UCSD-AML1 (cell line): Measurements from ENCODE around the gene USP5.
"Not testable (repeated sequence)": the region's sequence is repeated elsewhere in the genome, so short reads cannot be mapped to it uniquely, and the experiment has no call there.

Experiments
- DNase-seq: peaks from one replicate; lab custom pipeline; 2025; ENCODE audit not compliant: unreplicated experiment; lab: John Stamatoyannopoulos, UW

USP5 gene

DNA sequence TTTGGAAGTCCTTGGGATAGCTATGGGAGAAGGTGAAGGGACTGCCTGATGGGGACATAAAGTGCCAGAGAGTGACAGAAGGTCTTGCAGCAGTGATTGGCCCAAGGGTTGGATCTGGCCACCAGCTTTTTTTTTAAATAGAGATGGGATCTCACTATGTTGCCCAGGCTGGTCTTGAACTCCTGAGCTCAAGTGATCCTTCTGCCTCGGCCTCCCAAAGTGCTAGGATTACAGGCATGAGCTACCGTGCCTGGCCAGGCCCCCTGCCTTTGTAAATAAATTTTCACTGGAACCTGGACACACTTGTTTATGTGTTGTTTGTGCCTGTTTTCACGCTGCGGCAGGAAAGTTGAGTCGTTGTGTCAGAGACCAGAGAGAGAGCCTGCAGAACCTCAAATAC, 13.4 kb downstream of the USP5 start:
- DNase-seq: not testable (repeated sequence)

DNA sequence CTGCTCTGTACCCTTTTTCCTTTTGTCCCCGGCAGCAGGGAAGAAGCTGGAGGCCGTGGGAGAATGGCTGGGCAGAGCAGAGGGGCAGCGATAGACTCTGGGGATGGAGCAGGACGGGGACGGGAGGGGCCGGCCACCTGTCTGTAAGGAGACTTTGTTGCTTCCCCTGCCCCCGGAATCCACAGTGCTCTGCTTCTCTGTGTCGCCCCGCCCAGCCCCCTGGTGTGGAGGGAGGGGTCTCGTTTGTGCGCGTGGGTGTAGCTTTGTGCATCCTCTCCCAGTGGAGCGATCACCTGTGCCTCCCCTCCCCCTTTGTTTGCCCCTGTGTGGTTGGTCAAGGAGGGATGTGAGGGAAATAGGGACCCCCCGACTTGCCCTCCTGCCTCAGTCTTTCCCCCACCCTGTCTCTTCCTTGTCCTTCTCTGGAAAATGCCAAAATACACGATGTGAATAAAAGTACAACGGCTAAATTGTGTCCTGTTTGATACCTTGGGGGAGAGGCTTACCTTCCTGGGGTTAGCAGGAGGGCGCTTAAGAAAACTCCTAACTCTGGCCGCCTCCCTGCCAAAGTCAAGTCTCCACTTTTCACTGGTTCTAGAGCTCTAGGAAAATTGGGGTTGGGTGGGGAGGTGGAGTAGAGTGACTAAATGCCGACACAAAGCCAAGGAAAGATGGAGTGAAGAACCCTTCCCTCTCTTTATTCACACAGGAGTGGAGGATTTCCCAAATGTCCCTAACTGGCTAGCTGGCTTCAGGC, 14.4 kb downstream of the USP5 start:
- no peak for DNase-seq

DNA sequence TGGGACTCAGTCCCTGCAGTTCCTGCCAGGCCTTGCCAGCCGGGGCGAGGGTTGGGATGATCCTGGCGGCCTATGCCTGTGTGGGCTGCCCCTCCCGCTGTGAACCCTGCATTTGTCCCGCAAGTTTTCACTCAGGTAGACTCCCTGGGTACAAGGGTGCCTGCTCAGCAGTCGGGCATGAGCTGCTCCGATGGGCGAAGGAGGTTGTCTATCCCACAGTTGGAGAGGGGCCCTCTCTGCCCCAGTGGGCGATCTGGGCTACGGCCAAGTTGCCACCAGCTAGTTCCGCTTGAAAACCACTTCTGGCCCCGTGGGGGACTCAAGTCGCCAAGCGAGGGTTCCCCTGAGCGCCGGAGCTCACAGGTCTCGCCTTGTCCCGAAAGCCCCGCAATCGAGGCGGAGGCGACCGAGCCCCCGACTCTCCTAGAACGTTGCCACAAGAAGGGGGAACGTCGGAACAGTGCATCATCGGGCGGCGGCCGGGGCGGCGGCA, 15.0 kb downstream of the USP5 start:
- DNase-seq: no peak

DNA sequence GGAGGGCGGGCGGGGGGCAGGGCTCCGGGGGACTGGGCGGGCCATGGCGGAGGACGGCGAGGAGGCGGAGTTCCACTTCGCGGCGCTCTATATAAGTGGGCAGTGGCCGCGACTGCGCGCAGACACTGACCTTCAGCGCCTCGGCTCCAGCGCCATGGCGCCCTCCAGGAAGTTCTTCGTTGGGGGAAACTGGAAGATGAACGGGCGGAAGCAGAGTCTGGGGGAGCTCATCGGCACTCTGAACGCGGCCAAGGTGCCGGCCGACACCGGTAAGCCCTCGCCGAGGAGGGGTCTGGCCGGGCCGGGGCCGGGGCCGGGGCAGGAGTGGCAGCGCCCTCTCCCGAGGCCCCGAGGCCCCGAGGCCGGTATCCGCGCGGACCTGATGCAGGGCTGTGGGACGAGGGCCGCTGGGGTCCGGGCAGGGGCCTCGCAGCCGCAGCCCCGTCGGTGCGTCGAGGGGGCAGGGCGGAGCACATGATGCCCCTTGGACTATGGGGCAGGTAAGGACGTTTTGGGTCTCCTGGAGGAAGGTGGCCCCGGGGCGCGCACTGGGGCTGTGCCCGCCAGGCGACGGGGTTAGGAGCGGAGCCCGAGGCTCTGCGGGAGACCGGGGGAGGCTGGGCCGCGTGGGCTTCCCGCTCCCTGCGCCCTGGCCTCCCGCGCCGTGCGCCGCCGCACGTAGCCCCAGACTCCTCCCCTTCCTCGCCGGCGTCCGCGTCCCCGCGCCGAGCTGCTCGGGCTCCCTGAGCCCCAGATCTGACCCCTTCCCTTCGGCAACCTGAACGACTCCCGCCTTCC, 15.7 kb downstream of the USP5 start, which contains the start of gene TPI1:
TSS of gene TPI1 (plus strand) at position 119 of the 798 bp plus-strand sequence. CDS start at position 155, 36 bp downstream.
- DNase-seq: peak; percentile 85

DNA sequence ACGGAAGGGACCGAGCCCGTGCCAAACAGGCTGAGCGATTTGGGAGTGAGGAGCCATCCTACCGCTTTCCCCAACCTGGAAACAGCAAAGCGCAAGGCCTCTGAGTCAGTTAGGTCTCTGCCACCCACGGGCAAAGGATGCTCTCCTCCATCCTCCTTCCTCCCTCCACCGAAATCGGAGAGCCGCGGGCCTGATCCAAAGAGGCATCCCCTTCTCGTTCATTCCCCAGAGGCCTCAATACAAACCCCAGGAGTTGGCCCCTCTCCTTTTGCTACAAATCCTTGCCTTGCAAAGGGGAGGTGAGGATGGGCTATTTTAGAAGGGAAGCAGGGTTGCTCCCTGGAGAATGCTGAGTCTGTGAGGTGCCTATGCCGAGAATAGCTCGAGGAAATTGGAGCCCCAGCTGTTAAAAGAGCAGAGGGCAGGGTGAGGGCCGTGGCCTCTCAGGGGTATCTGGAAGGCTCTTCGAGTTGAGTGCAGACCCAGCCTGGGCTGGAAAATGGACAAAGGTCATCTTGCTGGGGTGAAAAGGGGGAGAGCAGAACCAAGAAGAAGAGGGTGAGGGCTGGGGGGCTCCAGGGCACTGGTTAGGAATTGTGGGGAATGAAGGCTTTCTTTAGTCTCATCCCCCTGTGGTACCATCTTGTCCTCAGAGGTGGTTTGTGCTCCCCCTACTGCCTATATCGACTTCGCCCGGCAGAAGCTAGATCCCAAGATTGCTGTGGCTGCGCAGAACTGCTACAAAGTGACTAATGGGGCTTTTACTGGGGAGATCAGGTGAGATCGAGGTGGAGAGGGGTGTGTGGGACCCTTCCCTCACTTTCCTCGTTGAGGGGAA, 16.5 kb downstream of the USP5 start:
- DNase-seq: peak; percentile 35

DNA sequence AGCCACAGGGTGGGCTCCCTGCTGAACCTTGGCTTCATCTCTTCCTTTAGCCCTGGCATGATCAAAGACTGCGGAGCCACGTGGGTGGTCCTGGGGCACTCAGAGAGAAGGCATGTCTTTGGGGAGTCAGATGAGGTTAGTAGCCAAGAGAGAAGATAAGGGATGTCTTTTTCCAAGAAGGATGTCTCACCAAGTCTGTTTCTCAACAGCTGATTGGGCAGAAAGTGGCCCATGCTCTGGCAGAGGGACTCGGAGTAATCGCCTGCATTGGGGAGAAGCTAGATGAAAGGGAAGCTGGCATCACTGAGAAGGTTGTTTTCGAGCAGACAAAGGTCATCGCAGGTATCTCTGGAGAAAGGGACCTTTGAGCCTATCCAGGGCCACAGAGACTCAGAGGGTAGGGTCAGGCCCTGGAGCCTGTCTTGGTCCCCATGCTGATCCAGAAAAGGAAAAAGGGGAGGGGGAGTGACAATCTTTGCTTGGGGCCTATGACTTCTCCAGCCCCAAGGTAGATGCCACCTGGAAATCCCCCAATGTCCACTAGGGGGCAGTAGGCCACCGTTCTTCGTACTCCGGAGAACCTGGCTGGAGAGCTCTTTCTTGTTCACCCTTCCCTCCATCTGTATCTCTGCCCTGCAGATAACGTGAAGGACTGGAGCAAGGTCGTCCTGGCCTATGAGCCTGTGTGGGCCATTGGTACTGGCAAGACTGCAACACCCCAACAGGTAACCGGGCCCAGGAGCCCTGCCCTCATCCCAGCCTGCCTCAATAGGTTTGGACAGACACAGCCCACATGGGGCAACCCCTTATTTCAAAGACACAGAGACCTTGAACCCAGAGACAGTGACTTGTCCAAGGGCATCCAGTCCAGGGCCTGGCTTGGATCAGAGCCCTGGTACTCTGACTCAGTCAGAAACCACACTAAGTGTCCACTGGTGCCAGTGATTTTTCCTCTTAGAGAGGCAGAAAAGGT, 17.4 kb downstream of the USP5 start:
- DNase-seq: peak; percentile 75

DNA sequence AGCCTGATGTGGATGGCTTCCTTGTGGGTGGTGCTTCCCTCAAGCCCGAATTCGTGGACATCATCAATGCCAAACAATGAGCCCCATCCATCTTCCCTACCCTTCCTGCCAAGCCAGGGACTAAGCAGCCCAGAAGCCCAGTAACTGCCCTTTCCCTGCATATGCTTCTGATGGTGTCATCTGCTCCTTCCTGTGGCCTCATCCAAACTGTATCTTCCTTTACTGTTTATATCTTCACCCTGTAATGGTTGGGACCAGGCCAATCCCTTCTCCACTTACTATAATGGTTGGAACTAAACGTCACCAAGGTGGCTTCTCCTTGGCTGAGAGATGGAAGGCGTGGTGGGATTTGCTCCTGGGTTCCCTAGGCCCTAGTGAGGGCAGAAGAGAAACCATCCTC, 18.4 kb downstream of the USP5 start:
- DNase-seq: not testable (repeated sequence)

DNA sequence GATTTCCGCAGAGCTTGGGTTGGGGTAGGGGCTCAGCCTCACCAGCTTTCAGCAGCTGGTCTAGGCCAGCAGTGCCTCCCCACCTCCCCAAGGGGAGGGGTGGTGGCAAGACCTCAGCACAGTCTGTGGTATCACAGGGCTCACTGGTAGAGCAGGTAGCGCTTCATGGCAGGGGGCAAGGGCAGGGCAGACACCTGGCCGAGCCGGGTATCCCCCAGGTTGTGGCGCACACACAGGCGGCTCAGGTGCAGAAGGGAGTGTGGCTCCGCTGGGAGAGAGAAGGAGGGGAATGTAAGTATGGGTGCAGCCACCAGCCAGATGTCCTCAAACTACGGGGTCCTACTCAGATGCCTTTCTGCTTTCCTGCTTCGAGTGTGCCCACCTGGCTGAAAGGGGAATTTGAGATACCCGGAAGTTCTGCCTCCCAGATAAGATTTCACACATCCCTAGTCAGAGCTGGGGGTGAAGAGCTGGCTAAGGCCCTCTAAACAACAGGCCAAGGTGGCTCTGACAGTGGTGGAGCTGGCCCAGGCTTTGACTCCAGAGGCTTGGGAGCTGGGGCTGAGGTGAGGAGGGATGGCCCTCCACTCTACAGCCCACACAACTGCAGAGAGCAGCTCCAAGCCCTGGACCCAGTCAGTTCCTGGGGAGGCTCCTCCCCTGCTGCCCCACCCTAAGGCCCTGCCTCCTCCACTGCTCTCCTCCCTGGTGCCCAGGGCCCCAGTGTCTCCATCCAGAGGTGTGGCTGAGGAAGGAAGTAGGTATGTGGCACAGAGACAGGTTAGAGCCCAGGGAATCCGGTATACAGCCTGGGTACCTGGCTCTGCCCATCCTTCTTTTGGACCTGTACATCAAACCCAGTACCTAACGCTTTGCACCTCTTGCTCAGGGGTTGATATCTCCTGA, 19.4 kb downstream of the USP5 start:
- DNase-seq: peak; percentile 36

DNA sequence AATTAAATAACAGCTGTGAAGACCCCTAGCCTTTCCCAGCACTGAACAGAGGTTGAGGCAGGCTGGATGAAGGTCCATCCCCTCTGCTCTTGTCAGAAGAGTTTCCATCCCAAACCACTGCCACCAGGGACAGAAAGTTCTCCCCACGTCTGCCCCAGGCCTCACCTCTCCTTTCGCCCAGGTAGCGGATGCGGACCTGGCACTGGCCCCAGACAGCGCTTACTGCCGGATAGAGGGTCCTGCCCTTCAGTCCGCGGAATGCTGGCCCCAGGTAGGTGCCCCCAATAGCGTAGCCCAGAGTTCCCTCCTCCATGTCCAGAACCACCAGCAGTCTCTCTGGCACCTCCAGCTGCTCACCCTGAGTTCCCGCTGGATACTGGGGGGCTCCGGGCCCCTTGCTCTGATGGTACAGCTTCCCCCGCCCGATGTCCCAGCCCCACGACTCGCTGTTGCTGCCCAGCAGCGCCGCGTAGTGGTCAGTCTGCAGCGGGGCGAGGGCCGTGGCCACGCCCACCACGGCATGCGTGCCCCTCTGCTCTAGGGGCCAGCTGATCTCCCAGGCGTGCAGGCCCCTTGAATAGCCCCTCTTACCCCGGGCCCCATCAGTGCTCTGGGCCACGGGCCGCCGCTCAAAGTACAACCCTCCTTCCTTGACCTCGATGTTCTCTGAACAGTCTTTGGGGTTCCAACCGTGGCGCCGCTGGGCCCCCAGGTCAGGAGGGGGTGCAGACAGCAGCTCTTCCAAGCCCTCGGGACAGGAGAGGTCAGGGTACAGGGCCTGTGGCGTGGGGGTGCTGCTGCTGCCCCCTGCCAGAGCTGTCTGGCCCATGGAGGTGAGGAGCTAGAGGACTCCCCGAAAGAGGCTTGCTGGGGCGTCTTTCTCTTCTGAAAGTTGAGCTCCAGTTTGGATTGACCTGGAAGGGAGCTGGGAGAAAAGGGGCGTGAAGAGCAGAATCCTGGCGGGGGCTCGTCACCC, 20.4 kb downstream of the USP5 start:
- peak; percentile 84 for DNase-seq

DNA sequence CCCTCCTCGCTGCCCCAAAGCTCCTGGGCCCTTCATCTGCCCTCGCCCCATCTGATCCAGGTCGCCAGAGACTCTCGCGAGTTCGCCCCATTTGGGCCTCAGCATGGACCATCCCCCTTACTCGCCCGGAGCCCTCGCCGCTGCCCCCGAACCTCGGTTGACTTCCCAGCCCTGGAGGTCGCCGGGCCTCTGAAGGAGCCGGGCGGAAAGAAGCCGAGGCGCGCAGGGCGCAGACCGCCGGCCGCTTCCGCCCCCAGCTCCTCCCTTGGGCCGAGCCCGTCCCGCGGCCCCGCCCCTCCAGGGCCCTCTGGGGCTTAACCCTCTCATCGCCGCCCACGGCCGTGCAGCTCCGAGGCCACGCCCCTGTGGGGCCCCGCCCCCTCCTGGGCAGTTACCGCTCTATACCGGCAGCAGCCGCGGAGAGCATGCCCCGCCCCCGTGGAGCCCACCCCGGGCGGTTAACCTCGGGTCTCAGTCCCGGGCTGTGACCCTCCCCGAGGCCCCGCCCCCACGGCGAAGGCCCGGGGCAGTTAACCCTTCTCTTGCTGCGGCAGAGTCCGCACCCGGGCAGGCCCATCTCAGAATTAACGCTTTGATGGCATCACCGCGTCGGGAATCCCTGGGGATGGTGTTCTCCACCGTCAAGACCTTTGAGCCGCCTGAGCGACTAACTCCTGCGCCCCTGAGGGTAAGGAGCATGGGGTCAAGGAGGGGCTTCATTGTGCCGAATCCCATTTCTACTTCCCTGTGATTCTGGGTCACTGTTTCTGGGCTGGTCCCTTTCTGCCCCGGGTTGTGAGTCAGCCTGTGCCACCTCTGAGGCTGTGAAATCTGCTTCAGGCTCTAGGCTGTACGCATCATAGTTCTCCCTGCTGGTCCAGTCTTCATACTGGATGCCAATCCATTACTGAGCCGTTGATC, 21.4 kb downstream of the USP5 start, which contains the start of gene SPSB2:
TSS of gene SPSB2 (minus strand) at position 210 of the 921 bp plus-strand sequence. CDS start 402 bp downstream, outside the sequence.
- peak; percentile 99 for DNase-seq

DNA sequence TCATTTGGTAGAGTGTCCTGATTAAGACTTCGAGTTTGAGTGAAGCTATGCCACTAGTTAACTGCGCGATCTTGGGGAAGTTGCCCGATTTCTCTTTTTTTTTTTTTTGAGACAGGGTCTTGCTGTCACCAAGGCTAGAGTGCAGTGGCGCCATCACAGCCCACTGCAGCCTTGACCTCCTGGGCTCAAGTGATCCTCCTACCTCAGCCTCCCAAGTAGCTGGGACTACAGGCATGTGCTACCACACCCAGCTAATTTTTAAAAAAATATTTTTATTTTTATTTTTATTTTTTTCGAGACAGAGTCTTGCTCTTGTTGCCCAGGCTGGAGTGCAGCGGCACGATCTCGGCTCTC, 22.0 kb downstream of the USP5 start:
- not testable (repeated sequence) for DNase-seq

DNA sequence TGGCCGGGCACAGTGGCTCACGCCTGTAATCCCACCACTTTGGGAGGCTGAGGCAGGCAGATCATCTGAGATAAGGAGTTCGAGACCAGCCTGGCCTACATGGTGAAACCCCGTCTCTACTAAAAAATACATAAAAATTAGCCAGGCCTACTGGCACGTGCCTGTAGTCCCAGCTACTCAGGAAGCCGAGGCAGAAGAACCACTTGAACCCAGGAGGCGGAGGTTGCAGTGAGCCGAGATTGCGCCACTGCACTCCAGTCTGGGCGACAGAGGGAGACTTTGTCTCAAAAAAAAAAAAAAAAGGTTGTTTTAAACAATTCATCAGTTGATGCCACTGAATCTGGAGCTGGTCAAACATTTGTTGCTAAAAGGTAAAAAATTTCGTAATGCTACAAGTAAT, 27.9 kb downstream of the USP5 start:
- not testable (repeated sequence) for DNase-seq

DNA sequence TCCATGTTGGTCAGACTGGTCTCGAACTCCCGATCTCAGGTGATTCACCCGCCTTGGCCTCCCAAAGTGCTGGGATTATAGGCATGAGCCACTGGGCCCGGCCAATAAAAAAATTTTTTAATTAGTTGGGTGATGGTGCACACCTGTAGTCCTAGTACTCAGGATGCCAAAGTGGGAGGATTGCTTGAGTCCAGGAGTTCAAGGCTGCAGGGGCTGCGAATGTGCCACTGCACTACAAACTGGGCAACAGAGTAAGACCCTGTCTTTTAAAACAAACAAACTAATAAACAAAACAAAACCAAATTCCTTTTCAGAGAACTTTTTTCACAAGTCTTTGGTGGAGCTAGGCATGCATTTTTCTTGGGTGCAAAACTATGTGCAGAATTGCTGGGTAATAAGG, 31.3 kb downstream of the USP5 start:
- no peak for DNase-seq

DNA sequence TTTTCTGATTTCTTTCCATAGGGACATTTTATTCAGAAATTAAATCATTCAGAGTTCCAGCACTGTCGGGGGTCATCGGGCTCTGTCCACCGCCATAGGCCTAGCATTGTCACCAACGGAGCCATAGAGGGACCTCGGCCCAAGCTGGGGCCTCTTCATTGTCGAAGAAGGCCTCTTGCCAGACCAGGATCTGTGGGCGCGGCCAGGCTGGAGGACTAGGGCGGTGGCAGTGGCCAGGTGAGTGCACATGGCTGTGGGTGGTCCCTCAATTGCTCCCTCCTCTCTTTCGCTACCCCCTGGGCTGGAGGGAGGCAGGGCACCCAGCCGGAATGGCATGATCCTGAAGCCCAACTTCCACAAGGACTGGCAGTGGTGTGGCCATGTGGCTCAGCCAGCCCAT, 31.7 kb downstream of the USP5 start:
- DNase-seq: no peak

DNA sequence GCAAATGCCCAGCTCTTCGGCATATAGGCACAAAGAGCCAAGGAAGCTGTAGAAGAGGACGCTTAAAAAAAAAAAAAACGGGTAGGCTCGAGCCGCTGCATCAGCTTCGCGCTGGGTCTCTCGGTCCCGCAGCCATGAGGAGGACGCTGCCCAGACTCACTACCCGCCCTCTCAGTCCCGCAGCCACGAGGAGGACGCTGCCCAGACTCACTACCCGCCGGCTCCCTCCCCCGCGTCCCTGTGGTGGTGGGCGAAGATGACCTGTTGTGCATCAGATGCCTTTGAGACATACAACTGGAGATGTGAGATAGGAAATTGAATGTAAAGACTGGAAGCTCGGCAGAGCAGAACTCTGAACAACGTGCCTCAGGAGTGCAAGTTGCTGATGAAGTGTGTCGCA, 32.6 kb downstream of the USP5 start:
- DNase-seq: no peak

DNA sequence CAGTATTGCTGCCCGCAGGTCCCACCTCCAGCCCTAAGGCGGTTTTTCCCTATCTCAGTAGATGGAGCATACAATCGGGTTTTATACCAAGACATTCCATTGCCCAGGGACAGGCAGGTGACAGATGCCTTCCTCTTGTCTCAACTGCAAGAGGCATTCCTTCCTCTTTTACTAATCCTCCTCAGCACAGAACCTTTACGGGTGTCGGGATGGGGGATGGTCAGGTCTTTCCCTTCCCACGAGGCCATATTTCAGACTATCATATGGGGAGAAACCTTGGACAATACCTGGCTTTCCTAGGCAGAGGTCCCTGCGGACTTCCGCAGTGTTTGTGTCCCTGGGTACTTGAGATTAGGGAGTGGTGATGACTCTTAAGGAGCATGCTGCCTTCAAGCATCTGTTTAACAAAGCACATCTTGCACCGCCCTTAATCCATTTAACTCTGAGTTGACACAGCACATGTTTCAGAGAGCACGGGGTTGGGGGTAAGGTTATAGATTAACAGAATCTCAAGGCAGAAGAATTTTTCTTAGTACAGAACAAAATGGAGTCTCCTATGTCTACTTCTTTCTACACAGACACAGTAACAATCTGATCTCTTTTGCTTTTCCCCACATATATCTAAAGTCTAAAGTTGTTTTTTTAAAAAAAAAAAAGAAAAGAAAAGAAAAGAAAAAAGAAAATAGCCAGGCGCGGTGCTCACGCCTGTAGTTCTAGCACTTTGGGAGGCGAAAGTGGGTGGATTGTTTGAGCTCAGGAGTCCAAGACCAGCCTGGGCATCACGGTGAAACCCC, 34.5 kb downstream of the USP5 start:
- not testable (repeated sequence) for DNase-seq
